AG10803 (cell line): ENCODE measurements around the gene SSTR3.

ENCODE experiments used
- DNase-seq: peaks from one replicate; pipeline ENCODE4 v3.0.0; 2010; ENCODE audit warnings: low read depth
- H3K4me3 ChIP-seq: 2 replicates; pipeline ENCODE4 v1.5.1; 2011; ENCODE audit warnings: mild to moderate bottlenecking, low read length, control low read depth
- TF ChIP-seq, protein P1 (sequence below): conservative IDR thresholded peaks from 2 replicates; pipeline ENCODE4 v1.5.1; 2011; ENCODE audit warnings: mild to moderate bottlenecking, low read length, control low read depth, inconsistent platforms

Gene SSTR3

DNA sequence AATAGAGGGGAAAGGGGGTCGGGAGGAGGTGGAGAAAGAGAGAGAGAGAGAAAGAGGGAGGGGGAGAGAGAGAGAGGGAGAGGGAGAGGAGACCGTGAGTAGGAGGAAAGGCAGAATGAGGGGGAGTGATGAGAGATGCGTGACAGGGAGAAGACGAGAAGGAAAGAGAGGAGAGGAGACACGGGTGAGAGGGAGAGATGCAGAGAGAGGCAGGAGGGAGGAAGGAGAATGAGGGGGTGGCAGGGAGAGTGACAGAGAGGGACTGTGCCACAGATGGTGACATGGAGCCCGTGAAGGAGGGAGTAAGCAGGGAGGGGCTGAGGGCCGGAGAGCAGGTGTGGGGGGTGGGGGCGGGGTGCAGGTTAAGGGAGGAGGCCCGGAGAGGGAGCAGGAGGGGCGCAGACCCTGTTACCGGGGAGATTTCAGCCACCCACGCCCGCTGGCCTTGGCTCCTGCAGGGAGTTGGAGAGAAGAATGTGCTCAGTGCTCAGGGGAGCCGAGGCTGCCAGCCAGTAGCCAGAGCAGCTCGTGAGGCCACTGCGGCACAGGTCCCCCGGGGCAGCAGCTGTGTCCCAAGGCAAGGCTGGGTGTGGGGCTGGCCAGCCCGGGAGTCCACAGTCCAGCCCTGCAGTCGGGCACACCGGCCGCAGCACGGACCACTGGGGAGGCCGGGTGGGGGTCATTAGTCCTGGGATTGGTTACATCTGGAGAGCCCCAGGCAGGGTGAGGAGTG is at the start of gene SSTR3:
SSTR3 (minus strand) TSS at position 304 of the 733 bp plus-strand sequence. CDS start 4,674 bp downstream, outside the sequence.
- no peak within 1 kb of the TSS for H3K4me3 ChIP-seq
- no peak for DNase-seq
- TF ChIP-seq, protein P1, sequence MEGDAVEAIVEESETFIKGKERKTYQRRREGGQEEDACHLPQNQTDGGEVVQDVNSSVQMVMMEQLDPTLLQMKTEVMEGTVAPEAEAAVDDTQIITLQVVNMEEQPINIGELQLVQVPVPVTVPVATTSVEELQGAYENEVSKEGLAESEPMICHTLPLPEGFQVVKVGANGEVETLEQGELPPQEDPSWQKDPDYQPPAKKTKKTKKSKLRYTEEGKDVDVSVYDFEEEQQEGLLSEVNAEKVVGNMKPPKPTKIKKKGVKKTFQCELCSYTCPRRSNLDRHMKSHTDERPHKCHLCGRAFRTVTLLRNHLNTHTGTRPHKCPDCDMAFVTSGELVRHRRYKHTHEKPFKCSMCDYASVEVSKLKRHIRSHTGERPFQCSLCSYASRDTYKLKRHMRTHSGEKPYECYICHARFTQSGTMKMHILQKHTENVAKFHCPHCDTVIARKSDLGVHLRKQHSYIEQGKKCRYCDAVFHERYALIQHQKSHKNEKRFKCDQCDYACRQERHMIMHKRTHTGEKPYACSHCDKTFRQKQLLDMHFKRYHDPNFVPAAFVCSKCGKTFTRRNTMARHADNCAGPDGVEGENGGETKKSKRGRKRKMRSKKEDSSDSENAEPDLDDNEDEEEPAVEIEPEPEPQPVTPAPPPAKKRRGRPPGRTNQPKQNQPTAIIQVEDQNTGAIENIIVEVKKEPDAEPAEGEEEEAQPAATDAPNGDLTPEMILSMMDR = no peak

DNA sequence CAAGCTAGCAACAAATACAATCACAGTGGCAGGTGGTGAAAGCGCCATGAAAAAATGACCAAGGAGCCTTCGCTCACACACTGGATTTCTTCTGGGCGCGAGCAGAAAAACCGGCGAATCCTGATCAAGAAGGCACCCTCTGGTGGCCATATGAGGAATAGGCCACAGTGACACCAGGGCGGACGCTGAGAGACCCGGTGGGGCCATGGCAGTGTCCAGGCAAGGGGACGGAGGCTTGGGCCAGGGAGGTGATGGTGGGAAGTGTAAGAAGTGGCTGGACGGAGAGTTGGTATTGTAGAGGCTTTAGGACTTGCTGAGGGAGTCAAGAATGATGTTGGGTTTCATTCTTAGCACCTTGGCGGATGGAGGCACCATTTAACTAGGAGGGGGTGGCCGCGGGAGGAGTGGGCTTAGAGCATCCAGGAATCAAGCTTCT is 48.6 kb upstream of the SSTR3 start:
- DNase-seq = peak; percentile 49
- no peak overlapping the region for H3K4me3 ChIP-seq
- TF ChIP-seq, protein P1 = peak; percentile 89

DNA sequence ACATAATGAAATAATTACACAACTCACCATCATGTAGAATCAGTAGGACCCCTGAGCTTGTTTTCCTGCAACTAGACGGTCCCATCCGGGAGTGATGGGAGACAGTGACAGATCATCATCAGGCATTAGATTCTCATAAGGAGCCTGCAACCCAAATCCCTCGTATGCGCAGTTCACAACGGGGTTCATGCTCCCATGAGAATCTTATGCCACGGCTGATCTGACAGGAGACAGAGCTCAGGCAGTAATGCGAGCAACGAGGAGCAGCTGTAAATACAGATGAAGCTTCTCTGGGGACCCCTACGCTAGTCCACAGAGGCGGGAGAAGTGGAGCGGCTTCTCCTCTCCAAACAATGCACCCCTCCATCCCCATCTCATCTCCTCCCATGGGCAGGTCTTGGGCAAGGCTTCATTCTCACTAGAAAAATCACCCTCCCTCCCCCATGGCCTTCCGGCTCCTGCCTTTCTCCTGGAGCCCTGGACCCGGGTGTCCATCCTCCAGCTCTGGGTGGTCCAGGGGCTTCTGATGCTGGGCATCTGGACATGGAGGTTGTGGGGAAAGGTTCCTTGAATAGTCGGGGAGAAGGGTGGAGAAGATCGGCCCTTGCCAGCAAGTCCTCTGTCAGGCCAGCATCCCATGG is 48.0 kb upstream of the SSTR3 start:
- TF ChIP-seq, protein P1 = no peak
- DNase-seq = no peak
- H3K4me3 ChIP-seq = no peak overlapping the region

DNA sequence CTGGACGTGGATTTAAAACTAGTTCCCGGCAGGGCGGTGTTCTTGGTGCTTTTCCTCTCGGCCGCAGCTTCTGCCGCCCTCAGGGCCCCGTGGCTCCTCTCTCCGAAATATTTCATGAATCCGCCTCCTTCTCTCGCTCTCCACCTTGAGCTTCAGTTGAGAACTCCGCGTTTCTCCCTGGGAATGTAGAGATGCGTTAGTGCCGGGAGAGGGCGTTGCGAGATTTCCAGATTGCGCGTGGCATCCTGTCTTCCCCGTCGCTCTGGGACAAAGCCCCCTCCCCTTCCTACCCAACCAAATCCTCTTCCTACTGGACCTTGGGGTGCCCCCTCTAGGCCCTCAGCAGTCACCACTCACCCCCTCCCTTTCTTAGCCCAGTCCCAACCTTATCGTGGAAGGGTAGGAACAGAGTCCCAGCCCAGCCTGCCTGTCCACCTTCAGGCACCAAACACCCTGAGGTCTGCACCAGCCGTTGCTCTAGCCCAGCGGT is 47.3 kb upstream of the SSTR3 start:
- DNase-seq = peak; percentile 46
- peak overlapping the region; percentile 15 for H3K4me3 ChIP-seq
- TF ChIP-seq, protein P1 = peak; percentile 71

DNA sequence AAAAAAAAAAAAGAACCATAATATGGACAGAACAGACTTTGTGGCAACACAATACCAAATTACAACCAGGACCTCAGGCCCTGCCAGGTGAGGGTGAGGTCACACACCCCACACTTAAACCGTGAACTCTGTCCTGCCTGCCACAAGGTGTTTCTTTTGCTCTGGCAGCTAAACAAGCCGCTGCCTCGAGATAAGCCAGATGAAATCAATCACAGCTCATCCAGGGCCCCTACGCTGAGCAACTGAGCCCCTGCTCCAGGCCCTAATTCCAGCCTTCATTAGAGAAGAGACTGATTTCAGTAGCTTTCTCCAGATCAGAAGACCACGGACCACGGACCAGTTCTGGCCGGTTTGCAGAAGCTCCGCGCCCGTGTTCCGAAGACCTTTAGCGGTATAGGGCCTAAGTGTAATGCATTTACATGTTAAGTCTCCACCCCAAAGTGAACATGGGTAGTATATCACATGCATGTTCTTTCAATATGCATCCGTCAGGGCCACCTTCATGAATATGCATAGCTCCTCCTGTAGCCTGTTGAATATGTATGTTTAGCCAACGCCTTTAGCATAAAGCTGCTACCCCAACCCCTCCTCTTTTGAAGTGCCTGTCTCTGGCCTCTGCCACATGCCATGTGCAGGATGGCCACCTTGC is 46.6 kb upstream of the SSTR3 start:
- TF ChIP-seq, protein P1 = no peak
- no peak for DNase-seq
- H3K4me3 ChIP-seq = no peak overlapping the region

DNA sequence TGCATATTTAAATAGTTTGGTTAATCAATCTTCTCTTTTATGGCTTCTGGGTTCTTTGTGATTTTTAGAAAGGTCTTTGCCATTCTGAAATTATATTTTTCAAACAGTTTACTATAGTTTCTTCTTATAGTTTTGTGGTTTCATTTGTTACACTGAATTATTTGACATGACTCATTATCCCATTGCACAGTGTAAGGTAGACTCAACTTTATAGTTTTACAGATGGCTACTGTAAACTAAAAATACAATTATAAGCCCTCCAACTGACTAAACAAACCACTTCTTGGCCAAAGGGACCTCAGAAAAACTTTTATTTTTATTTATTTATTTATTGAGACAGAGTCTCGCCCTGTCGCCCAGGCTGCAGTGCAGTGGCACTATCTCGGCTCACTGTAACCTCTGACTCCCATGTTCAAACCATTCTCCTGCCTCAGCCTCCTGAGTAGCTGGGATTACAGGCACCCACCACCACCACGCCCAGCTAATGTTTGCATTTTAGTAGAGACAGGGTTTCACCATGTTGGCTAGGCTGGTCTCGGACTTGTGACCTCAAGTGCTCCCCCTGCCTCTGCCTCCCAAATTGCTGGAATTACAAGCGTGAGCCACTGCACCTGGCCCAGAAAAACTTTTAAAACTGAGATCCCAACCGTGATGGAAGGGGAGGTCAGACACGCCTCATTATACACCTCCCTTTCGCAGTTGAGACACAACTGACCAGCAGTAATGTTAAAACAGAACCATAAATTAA is 45.9 kb upstream of the SSTR3 start:
- TF ChIP-seq, protein P1 = no peak
- H3K4me3 ChIP-seq = no peak overlapping the region
- DNase-seq = no peak
